Measurements from ENCODE around the gene BSCL2. TPM values are rescaled to one million over a fixed set of nuclear protein-coding genes. Genes with fewer than 3 reads are reported as not detected.
A peak's percentile ranks its signal among the peaks of the same experiment; 100 is the strongest.

The BSCL2 gene
- 68.4 and 77.4 TPM in 2 replicates for total RNA-seq (2021)
- long read RNA-seq, transcript BSCL2-203 (11 exons, 1,683 nt), result major isoform, 270 of 490 reads
- long read RNA-seq, transcript BSCL2-210 (11 exons, 1,440 nt), result minor isoform, 12 of 490 reads
- long read RNA-seq, transcript BSCL2-205 (11 exons, 1,693 nt), result minor isoform, 7 of 490 reads
- long read RNA-seq, transcript BSCL2-207 (11 exons, 1,516 nt), result minor isoform, 89 of 490 reads
- long read RNA-seq, partial matches to known transcripts, result 27 of 490 reads
- long read RNA-seq, other reads (novel, unspliced or antisense), result 84 of 490 reads

GRCh38 chr11:62707277-62707861, at the start of gene BSCL2, which contains the start of gene GNG3:
Gene BSCL2, minus strand, starts transcription at chr11:62707424. Its CDS starts 229 bp downstream, at chr11:62707195.
Gene GNG3, plus strand, starts transcription at chr11:62707676. Its CDS starts 620 bp downstream, at chr11:62708296.
- H3K27ac ChIP-seq (ENCODE audit: insufficient read length, low read depth, low read length), result no peak within 1 kb of the TSS
- peak within 1 kb of the TSS; percentile 69 for H3K14ac ChIP-seq (ENCODE audit: insufficient read depth, low read length)
- H4K5ac ChIP-seq (ENCODE audit: insufficient read length, low read depth, low read length), result no peak within 1 kb of the TSS
- H3K18ac ChIP-seq (ENCODE audit: insufficient read length, low read depth, low read length), result peak within 1 kb of the TSS; percentile 37
- H2BK12ac ChIP-seq (ENCODE audit: insufficient read length, low read depth, low read length), result no peak within 1 kb of the TSS
- no peak within 1 kb of the TSS for H4K8ac ChIP-seq (replicated peaks; ENCODE audit: insufficient read length, low read depth, low read length)
- peaks cover 20 to 34% (median 22%) of the 10 kb centered on the region in 3 experiments for H3K36me3 Mint-ChIP-seq (ENCODE audit: insufficient read depth in 1 of 3, low read depth in 3 of 3)
- peak within 1 kb of the TSS; percentile 96 to 100 (median 97) for H3K27ac Mint-ChIP-seq
- no peak within 1 kb of the TSS for H3K4ac ChIP-seq (ENCODE audit: low read depth, low read length)
- H3K9me3 Mint-ChIP-seq, result no peaks in the 10 kb centered on the region; a peak in 1 of 5 replicates
- no peak within 1 kb of the TSS for H3K23ac ChIP-seq (ENCODE audit: insufficient read length, low read depth, low read length)
- no peak within 1 kb of the TSS for H3T11ph ChIP-seq (ENCODE audit: low read length)
- H2BK120ac ChIP-seq (ENCODE audit: low read depth, low read length, poor library complexity, severe bottlenecking), result no peak within 1 kb of the TSS
- no peaks in the 10 kb centered on the region; the same call in 1 of the 2 replicates for H3K79me2 ChIP-seq (ENCODE audit: insufficient read depth, low read length)
- H3K79me1 ChIP-seq (ENCODE audit: insufficient read depth, low read depth, low read length, poor library complexity, severe bottlenecking), result no peaks in the 10 kb centered on the region
- H3K4me1 ChIP-seq (ENCODE audit: insufficient read depth, low read length), result peaks cover 2% of the 10 kb centered on the region; the same call in 1 of the 2 replicates
- H2AFZ ChIP-seq (ENCODE audit: low read length), result no peak within 1 kb of the TSS
- peak; percentile 99 for DNase-seq
- no peak within 1 kb of the TSS for H3K56ac ChIP-seq (ENCODE audit: insufficient read length, low read depth, low read length)
- WGBS (ENCODE audit: extremely low coverage, insufficient read length, low lambda C conversion rate), result no CpG with 5 or more reads among the region's 10 CpGs
- H3K4me3 Mint-ChIP-seq, result peak within 1 kb of the TSS; percentile 84 to 91
- no peaks in the 10 kb centered on the region for H3K9me3 ChIP-seq (ENCODE audit: control insufficient read depth, low read depth, low read length)
- H2BK15ac ChIP-seq (ENCODE audit: low read depth, low read length), result no peak within 1 kb of the TSS
- no peak within 1 kb of the TSS for H2BK5ac ChIP-seq (ENCODE audit: insufficient read length, low read length)
- H4K20me1 ChIP-seq (ENCODE audit: control insufficient read depth, insufficient read depth, insufficient read length), result no peaks in the 10 kb centered on the region
- no peak for TF ChIP-seq CTCF (conservative IDR thresholded peaks at IDR 0.05)
- peak within 1 kb of the TSS; percentile 67 for H3K9ac ChIP-seq (ENCODE audit: extremely low read depth, insufficient read length, low read length)
- peaks cover 28% of the 10 kb centered on the region for H3K23me2 ChIP-seq (ENCODE audit: insufficient read length, low read depth, low read length, poor library complexity, severe bottlenecking)
- H3K4me1 Mint-ChIP-seq, result peaks cover 39 to 44% of the 10 kb centered on the region in 2 experiments
- H3K4me2 ChIP-seq (ENCODE audit: insufficient read depth, insufficient read length, low read length), result peak within 1 kb of the TSS; percentile 99
- no peaks in the 10 kb centered on the region for H3K27me3 ChIP-seq (ENCODE audit: insufficient read depth, low read length)
- H4K91ac ChIP-seq (ENCODE audit: insufficient read length, low read depth, low read length), result no peak within 1 kb of the TSS
- H2AK5ac ChIP-seq (ENCODE audit: insufficient read length, low read length), result no peak within 1 kb of the TSS
- H3K27me3 Mint-ChIP-seq (ENCODE audit: low read depth), result no peaks in the 10 kb centered on the region
- H2BK20ac ChIP-seq (ENCODE audit: low read depth, low read length, poor library complexity, severe bottlenecking), result no peak within 1 kb of the TSS
